HL-60 (cell line): ENCODE measurements around the gene HNRNPR.

Experiments used
- CTCF ChIP-seq: IDR thresholded peaks from one replicate; pipeline ENCODE4 v1.5.1; 2011; ENCODE audit warnings: low read length, control low read depth, inconsistent platforms; ENCODE audit not compliant: insufficient read depth
- GABPA ChIP-seq: IDR thresholded peaks from 2 replicates; pipeline ENCODE4 v1.6.1; 2012; ENCODE audit warnings: low read depth
- POLR2AphosphoS5 ChIP-seq: IDR thresholded peaks from 2 replicates; pipeline ENCODE4 v1.6.1; 2012; ENCODE audit warnings: low read depth
- REST ChIP-seq: IDR thresholded peaks from 2 replicates; pipeline ENCODE4 v1.6.1; 2012; ENCODE audit warnings: low read depth; ENCODE audit not compliant: insufficient replicate concordance
- SPI1 ChIP-seq: IDR thresholded peaks from 2 replicates; pipeline ENCODE4 v1.6.1; 2012; ENCODE audit warnings: low read depth, mild to moderate bottlenecking, borderline replicate concordance

GRCh38 chr1:23385119-23385621 lies 41.1 kb upstream of the HNRNPR start:
- TF ChIP-seq CTCF (no peak), REST (no peak), POLR2AphosphoS5 (no peak), GABPA (no peak), SPI1 (no peak)
